NOMO-1 treated with dmso at 0.1 percent for 144 hours (cell line): ENCODE results near the gene MAN2B1.
"Not testable (repeated sequence)": the region's sequence is repeated elsewhere in the genome, so short reads cannot be mapped to it uniquely, and the experiment has no call there.

Experiments
- DNase-seq: peaks from one replicate; lab custom pipeline; 2025; ENCODE audit not compliant: unreplicated experiment; lab: John Stamatoyannopoulos, UW

MAN2B1 gene

GRCh38 chr19:12664406-12665280 lies 1.9 kb downstream of the MAN2B1 start:
- no peak for DNase-seq

GRCh38 chr19:12660980-12661379 lies 5.6 kb downstream of the MAN2B1 start:
- no peak for DNase-seq

GRCh38 chr19:12657966-12658365 lies 8.6 kb downstream of the MAN2B1 start:
- no peak for DNase-seq

- DNase-seq = no peak
Measured at GRCh38 chr19:12656899-12657571, 9.5 kb downstream of the MAN2B1 start.

GRCh38 chr19:12655546-12655945 lies 11.0 kb downstream of the MAN2B1 start:
- no peak for DNase-seq

- DNase-seq = no peak
Measured at GRCh38 chr19:12652219-12652618, 14.3 kb downstream of the MAN2B1 start.

- no peak for DNase-seq
Measured at GRCh38 chr19:12649941-12650340, 16.6 kb downstream of the MAN2B1 start.

- no peak for DNase-seq
Measured at GRCh38 chr19:12648088-12648487, 18.5 kb downstream of the MAN2B1 start.

GRCh38 chr19:12647490-12648071 lies 19.0 kb downstream of the MAN2B1 start:
- DNase-seq = no peak

GRCh38 chr19:12647047-12647446 lies 19.5 kb downstream of the MAN2B1 start:
- DNase-seq = no peak

GRCh38 chr19:12646551-12646950 lies 20.0 kb downstream of the MAN2B1 start:
- DNase-seq = no peak

GRCh38 chr19:12643716-12644115 lies 22.8 kb downstream of the MAN2B1 start:
- not testable (repeated sequence) for DNase-seq

GRCh38 chr19:12642506-12642905 lies 24.0 kb downstream of the MAN2B1 start:
- DNase-seq = no peak

GRCh38 chr19:12641456-12641855 lies 25.1 kb downstream of the MAN2B1 start:
- DNase-seq = no peak

GRCh38 chr19:12639901-12640613 lies 26.5 kb downstream of the MAN2B1 start:
- DNase-seq = peak; percentile 72

- DNase-seq = no peak
Measured at GRCh38 chr19:12638611-12639182, 27.8 kb downstream of the MAN2B1 start.

GRCh38 chr19:12636631-12637030 lies 29.9 kb downstream of the MAN2B1 start:
- DNase-seq = no peak

- DNase-seq = no peak
Measured at GRCh38 chr19:12629215-12629614, 37.3 kb downstream of the MAN2B1 start.

- DNase-seq = no peak
Measured at GRCh38 chr19:12628040-12629022, 38.2 kb downstream of the MAN2B1 start.

GRCh38 chr19:12626958-12627357 lies 39.6 kb downstream of the MAN2B1 start:
- no peak for DNase-seq
